Upper lobe of left lung (tissue), 4 donors: ENCODE measurements around the gene BAG5.

Experiments
- CTCF ChIP-seq, 6 experiments: fragments of 450-650 bp in 4 of 6; fragments of 200-600 bp in 2 of 6; sonication (generic) in 2 of 6; IDR thresholded peaks; one replicate each; pipeline ENCODE4 v1.5.1; 2016 to 2019; ENCODE audit warnings: antibody characterized with exemption in 6 of 6
- EP300 ChIP-seq, 4 donors: sonication (generic); formaldehyde crosslinking; IDR thresholded peaks; one replicate each; pipeline ENCODE4 v1.5.1; 2017; ENCODE audit warnings: antibody characterized with exemption in 4 of 4, control low read depth in 2 of 4

- TF ChIP-seq CTCF (IDR thresholded peaks at IDR 0.05) (no peak), EP300 (IDR thresholded peaks at IDR 0.05) (no peak)
These were observed 31.6 kb downstream of the BAG5 start for GRCh38 chr14:103530831-103531230.
